Lower lobe of right lung (tissue), 2 donors: ENCODE data around the gene KCNE2. TPM values are rescaled to one million over a fixed set of nuclear protein-coding genes. Genes with fewer than 3 reads are reported as not detected.
A peak's percentile ranks its signal among the peaks of the same experiment; 100 is the strongest.

Experiments used
- ATAC-seq, 2 donors: fragments of 200-7000 bp; cut with Tn5 transposase; one replicate each; pipeline ENCODE4 v1.9.1; 2020 to 2022; ENCODE audit warnings: mild to moderate bottlenecking in 2 of 2, moderate library complexity in 2 of 2
- DNase-seq: peaks from one replicate; pipeline ENCODE4 v3.0.0-alpha.2; 2020
- H3K27ac ChIP-seq: fragments of 200-600 bp; one replicate; pipeline ENCODE4 v1.8.0; 2022
- H3K27me3 ChIP-seq: fragments of 200-600 bp; one replicate; pipeline ENCODE4 v1.8.0; 2022; ENCODE audit warnings: low read depth
- H3K36me3 ChIP-seq: fragments of 200-600 bp; one replicate; pipeline ENCODE4 v1.8.0; 2022; ENCODE audit warnings: mild to moderate bottlenecking
- H3K4me1 ChIP-seq: fragments of 200-600 bp; one replicate; pipeline ENCODE4 v1.8.0; 2022
- H3K4me3 ChIP-seq: fragments of 200-600 bp; one replicate; pipeline ENCODE4 v1.8.0; 2022; ENCODE audit warnings: mild to moderate bottlenecking
- H3K9me3 ChIP-seq: fragments of 200-600 bp; one replicate; pipeline ENCODE4 v1.8.0; 2022
- intact Hi-C: fragments of 100-400 bp; cut with DNase I; formaldehyde crosslinking; loops from one replicate; pipeline ENCODE4 v1.11.0; 2022
- total RNA-seq: library from RNA; stranded (reverse); fragmentation: NEBNext Ultra II Directional; extraction: Animal tissue kit (Norgen Biotek cat#: 25700); gene quantifications from one replicate; pipeline ENCODE4 v1.2.1, GENCODE V29; 2021
- TF ChIP-seq, protein P1 (sequence below): fragments of 200-600 bp; IDR thresholded peaks from one replicate; pipeline ENCODE4 v1.8.0; 2022; ENCODE audit warnings: antibody characterized with exemption, mild to moderate bottlenecking
- donor health status: DM: no; HTN: yes; CAD: no; lungs with severe emphysema.

KCNE2 gene
- total RNA-seq, 1 donor from 2014 or later = not detected

DNA sequence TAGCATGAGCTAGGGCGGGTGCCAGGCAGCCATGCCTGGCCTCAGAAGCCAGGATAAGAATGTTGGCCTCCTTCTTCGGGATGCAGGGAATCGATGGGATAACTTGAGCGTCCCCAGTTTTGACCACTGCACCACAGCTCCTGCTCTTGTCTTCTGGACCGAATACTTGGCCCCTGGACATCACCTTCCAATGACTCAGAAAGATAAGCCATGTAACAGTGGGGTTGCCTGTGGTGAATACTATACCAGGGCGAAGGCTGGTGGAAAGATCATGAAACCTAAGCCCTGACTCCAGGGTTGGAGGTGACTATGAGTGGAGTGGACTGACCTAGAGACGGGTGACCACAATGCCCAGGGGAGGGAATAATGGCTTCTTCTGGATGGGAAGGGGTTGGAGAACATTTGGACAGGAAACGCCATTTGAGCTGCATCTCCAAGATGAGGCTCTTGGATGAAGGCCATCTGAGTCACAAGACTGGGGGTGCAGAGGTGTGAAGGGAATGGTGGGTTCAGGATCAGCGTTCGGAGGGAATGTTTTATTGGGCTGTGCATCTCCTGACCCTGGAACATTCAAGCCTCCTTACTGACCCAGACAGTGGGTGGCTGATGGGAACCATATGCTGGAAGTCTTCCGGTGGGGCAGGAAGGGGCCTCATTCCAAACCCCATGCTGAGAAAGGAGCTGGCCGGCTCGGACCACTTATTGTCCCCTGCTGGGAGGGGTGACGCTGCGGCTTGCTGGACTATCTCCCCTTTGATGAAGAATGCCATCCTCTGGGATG is 18.5 kb upstream of the KCNE2 start:
- peak in 1 of 2 donors; percentile 67 for ATAC-seq

DNA sequence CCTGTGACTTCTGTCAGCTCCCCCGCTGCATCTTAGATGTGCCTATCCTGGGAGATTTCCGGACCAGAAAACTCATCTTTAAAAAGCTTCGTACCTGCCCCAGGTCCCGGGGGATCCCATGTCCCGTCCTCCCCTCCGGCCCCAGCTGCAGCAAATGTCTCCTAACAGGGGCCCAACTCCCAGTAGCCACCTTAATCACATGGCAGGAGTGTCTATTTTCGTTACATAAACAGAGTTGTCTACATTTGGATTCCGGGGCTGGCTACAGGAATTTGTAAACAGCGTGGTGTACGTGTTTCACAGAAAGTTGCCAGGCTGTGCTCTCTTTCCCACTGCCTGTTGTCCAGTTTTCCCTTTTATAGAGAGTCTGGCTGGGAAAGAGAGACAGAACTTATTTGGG is 17.9 kb upstream of the KCNE2 start:
- no peaks in the 10 kb centered on the region for H3K36me3 ChIP-seq
- intact Hi-C loops = loop anchor here (5.0 kb wide), 1 partner anchor 424 kb away; no protein-coding TSS in a partner anchor
- TF ChIP-seq, protein P1, sequence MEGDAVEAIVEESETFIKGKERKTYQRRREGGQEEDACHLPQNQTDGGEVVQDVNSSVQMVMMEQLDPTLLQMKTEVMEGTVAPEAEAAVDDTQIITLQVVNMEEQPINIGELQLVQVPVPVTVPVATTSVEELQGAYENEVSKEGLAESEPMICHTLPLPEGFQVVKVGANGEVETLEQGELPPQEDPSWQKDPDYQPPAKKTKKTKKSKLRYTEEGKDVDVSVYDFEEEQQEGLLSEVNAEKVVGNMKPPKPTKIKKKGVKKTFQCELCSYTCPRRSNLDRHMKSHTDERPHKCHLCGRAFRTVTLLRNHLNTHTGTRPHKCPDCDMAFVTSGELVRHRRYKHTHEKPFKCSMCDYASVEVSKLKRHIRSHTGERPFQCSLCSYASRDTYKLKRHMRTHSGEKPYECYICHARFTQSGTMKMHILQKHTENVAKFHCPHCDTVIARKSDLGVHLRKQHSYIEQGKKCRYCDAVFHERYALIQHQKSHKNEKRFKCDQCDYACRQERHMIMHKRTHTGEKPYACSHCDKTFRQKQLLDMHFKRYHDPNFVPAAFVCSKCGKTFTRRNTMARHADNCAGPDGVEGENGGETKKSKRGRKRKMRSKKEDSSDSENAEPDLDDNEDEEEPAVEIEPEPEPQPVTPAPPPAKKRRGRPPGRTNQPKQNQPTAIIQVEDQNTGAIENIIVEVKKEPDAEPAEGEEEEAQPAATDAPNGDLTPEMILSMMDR = no peak
- peak overlapping the region; percentile 63 for H3K27ac ChIP-seq
- no peaks in the 10 kb centered on the region for H3K9me3 ChIP-seq
- H3K4me1 ChIP-seq = peaks cover 8% of the 10 kb centered on the region
- ATAC-seq (peak in 1 of 2 donors; percentile 25), DNase-seq (no peak)
- no peaks in the 10 kb centered on the region for H3K27me3 ChIP-seq
- peak overlapping the region; percentile 9 for H3K4me3 ChIP-seq

More for the DNA sequence above, 18.5 kb upstream of the KCNE2 start:
- DNase-seq = no peak
- Histone ChIP-seq H3K9me3 (no peaks in the 10 kb centered on the region), H3K27me3 (no peaks in the 10 kb centered on the region), H3K4me1 (peaks cover 8% of the 10 kb centered on the region), H3K27ac (peak overlapping the region; percentile 63), H3K36me3 (no peaks in the 10 kb centered on the region), H3K4me3 (peak overlapping the region; percentile 9)
- intact Hi-C loops = loop anchor here (5.0 kb wide), 1 partner anchor 423 kb away; no protein-coding TSS in a partner anchor
- TF ChIP-seq, protein P1 = no peak

DNA sequence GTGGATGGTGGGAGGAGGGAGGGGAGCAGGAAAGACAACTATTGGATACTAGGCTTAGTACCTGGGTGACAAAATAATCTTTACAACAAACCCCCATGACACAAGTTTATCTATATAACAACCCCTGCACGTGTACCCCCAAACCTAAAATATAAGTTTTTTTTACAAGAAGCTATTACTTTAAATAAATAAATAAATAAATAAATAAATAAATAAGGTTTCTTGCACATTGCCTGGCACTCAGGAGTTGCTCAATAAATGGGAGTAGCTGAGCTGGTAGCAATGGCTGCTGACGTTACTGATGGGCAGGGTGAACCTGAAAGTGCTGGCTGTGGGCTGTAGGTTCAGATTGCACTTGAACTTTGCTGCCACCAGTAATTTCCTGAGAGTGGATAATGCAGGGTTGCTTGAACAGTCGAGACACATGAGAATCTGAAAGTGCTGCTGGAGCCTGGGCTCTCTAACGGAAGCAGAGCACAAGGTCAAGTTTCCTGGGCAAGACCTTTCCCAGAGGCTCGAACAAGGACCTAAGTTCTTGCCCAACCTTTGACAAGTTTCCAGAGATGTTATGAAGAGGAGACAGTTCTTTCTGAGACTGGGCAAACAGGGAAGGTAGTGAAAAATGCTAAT is 14.8 kb upstream of the KCNE2 start:
- intact Hi-C loops = loop anchor here (5.0 kb wide), 1 partner anchor 427 kb away; no protein-coding TSS in a partner anchor
- Histone ChIP-seq H3K4me3 (no peak overlapping the region), H3K4me1 (peaks cover 8% of the 10 kb centered on the region), H3K27ac (no peak overlapping the region), H3K9me3 (no peaks in the 10 kb centered on the region), H3K27me3 (no peaks in the 10 kb centered on the region), H3K36me3 (no peaks in the 10 kb centered on the region)
- TF ChIP-seq, protein P1 = no peak
- ATAC-seq (no peak), DNase-seq (no peak)

DNA sequence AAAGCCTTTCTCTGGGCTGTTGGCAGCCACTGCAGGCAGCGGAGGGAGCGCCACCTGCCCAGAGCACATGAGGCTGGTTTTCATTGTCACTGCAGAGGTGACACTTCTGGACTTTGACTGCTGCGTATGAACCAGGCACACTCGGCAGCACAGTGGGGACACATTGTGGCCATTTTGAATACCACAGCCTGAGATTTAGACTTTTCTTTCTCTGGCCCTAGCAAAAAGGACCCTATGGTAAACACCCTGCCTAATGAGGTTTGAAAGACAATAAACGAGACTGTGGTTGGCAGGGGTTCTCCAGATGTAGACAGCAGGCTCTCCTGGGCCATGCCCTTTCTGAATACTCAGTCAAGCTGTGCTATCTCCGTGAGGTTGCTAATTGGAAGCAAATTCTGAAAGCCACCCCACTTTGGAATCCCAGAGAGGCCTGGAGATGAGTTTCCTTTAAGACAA is 12.0 kb upstream of the KCNE2 start:
- no peak for DNase-seq
- Histone ChIP-seq H3K4me3 (no peak overlapping the region), H3K27me3 (no peaks in the 10 kb centered on the region), H3K4me1 (peaks cover 8% of the 10 kb centered on the region), H3K9me3 (no peaks in the 10 kb centered on the region), H3K36me3 (no peaks in the 10 kb centered on the region), H3K27ac (no peak overlapping the region)
- intact Hi-C loops = no loop called here
- TF ChIP-seq, protein P1 = peak; percentile 40
- peak; percentile 46 to 65 for ATAC-seq

DNA sequence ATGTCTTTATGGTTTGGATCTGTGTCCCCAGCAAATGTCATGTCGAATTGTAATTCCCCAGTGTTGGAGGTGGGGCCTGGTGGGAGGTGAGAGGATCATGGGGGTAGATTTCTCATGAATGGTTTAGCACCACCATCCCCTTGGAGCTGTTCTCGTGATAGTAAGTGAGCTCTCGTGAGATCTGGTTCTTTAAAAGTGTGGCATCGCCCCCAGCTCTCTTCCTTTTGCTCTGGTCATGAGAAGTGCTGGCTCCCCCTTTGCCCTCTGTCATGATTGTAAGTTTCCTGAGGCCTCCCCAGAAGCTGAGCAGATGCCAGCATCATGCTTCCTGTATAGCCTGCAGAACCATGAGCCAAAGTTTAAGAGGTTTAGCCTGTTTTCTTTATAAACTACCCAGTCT is 11.2 kb upstream of the KCNE2 start:
- H3K4me1 ChIP-seq = peaks cover 6% of the 10 kb centered on the region
- H3K27ac ChIP-seq = no peak overlapping the region
- ATAC-seq (no peak), DNase-seq (no peak)
- H3K36me3 ChIP-seq = no peaks in the 10 kb centered on the region
- intact Hi-C loops = no loop called here
- TF ChIP-seq, protein P1 = no peak
- no peaks in the 10 kb centered on the region for H3K27me3 ChIP-seq
- no peak overlapping the region for H3K4me3 ChIP-seq
- H3K9me3 ChIP-seq = no peaks in the 10 kb centered on the region
